Activated naive CD4-positive, alpha-beta T cell treated with anti-CD3 and anti-CD28 coated beads for 36 hours (primary cell): ENCODE results near the gene ITGA11. TPM values are rescaled to one million over a fixed set of nuclear protein-coding genes. Genes with fewer than 3 reads are reported as not detected.

Experiments
- CTCF ChIA-PET: fragments of 350-600 bp; sonication (Branson Sonifier 250); formaldehyde crosslinking; loops from one replicate; lab custom pipeline; 2021; ENCODE audit warnings: antibody characterized with exemption; lab: Charles Lee
- DNase-seq: peaks from one replicate; pipeline ENCODE4 v3.0.0-alpha.2; 2020
- H3K27ac Mint-ChIP-seq: one replicate; pipeline ENCODE4 v1.8.0; 2021; ENCODE audit warnings: mild to moderate bottlenecking, mixed read lengths
- H3K27me3 Mint-ChIP-seq: one replicate; pipeline ENCODE4 v1.8.0; 2021; ENCODE audit warnings: low read depth, mixed read lengths
- H3K36me3 Mint-ChIP-seq: one replicate; pipeline ENCODE4 v1.8.0; 2021; ENCODE audit warnings: low read depth, mixed read lengths
- H3K4me1 Mint-ChIP-seq: one replicate; pipeline ENCODE4 v1.8.0; 2021; ENCODE audit warnings: low read depth, mixed read lengths
- H3K4me3 Mint-ChIP-seq: one replicate; pipeline ENCODE4 v1.8.0; 2021; ENCODE audit warnings: mild to moderate bottlenecking, moderate library complexity, mixed read lengths
- H3K9me3 Mint-ChIP-seq: one replicate; pipeline ENCODE4 v1.8.0; 2021; ENCODE audit warnings: mixed read lengths
- intact Hi-C: fragments of 100-400 bp; cut with micrococcal nuclease; formaldehyde crosslinking; loops from one replicate; pipeline ENCODE4 v1.15.1; 2023
- total RNA-seq, 2 experiments: library from RNA; stranded (reverse); gene quantifications; one replicate each; pipeline ENCODE4 v1.2.3, GENCODE V29; 2021

ITGA11 gene
- total RNA-seq, 2 experiments from 2014 or later: 0.02 to 0.12 TPM

GRCh38 chr15:68298336-68298735 lies 133.6 kb downstream of the ITGA11 start:
- Mint-ChIP-seq H3K36me3 (peaks cover 7% of the 10 kb centered on the region), H3K4me1 (peaks cover 28% of the 10 kb centered on the region), H3K27me3 (no peaks in the 10 kb centered on the region), H3K4me3 (peak overlapping the region; percentile 64), H3K27ac (no peak overlapping the region), H3K9me3 (no peaks in the 10 kb centered on the region)
- DNase-seq: no peak
- CTCF ChIA-PET: interaction anchor here (0.7 to 3.1 kb wide), 5 partner anchors 9 to 530 kb away, joined by 3 to 16 read pairs (median 5); no protein-coding TSS in a partner anchor
- intact Hi-C loops: loop anchor here (2.0 kb wide), 1 partner anchor 46 kb away; no protein-coding TSS in a partner anchor

GRCh38 chr15:68295014-68295805 lies 136.8 kb downstream of the ITGA11 start:
- H3K4me1 Mint-ChIP-seq: peaks cover 48% of the 10 kb centered on the region

GRCh38 chr15:68292967-68293366 lies 139.0 kb downstream of the ITGA11 start:
- intact Hi-C loops: loop anchor here (2.0 kb wide), 1 partner anchor 16 kb away; the partner anchor contains the start of gene FEM1B
- Mint-ChIP-seq H3K27ac (no peak overlapping the region), H3K9me3 (no peaks in the 10 kb centered on the region), H3K4me3 (no peak overlapping the region), H3K27me3 (no peaks in the 10 kb centered on the region), H3K4me1 (peaks cover 45% of the 10 kb centered on the region), H3K36me3 (peaks cover 17% of the 10 kb centered on the region)
- no peak for DNase-seq
- CTCF ChIA-PET: interaction anchor here (1.4 to 6.1 kb wide), 3 partner anchors 13 to 40 kb away, joined by 4 to 22 read pairs (median 5); no protein-coding TSS in a partner anchor

More at GRCh38 chr15:68295014-68295805, 136.8 kb downstream of the ITGA11 start:
- CTCF ChIA-PET: interaction anchor here (1.5 to 6.1 kb wide), 3 partner anchors 12 to 42 kb away, joined by 6 to 22 read pairs (median 11); no protein-coding TSS in a partner anchor
- Mint-ChIP-seq H3K4me3 (no peak overlapping the region), H3K9me3 (no peaks in the 10 kb centered on the region), H3K27me3 (no peaks in the 10 kb centered on the region), H3K36me3 (peaks cover 13% of the 10 kb centered on the region), H3K27ac (no peak overlapping the region)
- intact Hi-C loops: no loop called here
- no peak for DNase-seq

- peaks cover 47% of the 10 kb centered on the region for H3K4me1 Mint-ChIP-seq
- DNase-seq: no peak
- no peak overlapping the region for H3K4me3 Mint-ChIP-seq
- H3K36me3 Mint-ChIP-seq: peaks cover 17% of the 10 kb centered on the region
- CTCF ChIA-PET: interaction anchor here (1.4 to 6.1 kb wide), 3 partner anchors 12 to 39 kb away, joined by 4 to 22 read pairs (median 5); no protein-coding TSS in a partner anchor
- H3K27ac Mint-ChIP-seq: peak overlapping the region; percentile 38
- H3K27me3 Mint-ChIP-seq: no peaks in the 10 kb centered on the region
- intact Hi-C loops: loop anchor here (2.0 kb wide), 1 partner anchor 15 kb away; the partner anchor contains the start of gene FEM1B
- no peaks in the 10 kb centered on the region for H3K9me3 Mint-ChIP-seq
These were observed 139.7 kb downstream of the ITGA11 start for GRCh38 chr15:68292157-68292781.

GRCh38 chr15:68290715-68291114 lies 141.2 kb downstream of the ITGA11 start:
- CTCF ChIA-PET: interaction anchor here (1.3 to 6.1 kb wide), 3 partner anchors 10 to 38 kb away, joined by 4 to 22 read pairs (median 15); no protein-coding TSS in a partner anchor
- Mint-ChIP-seq H3K36me3 (peaks cover 20% of the 10 kb centered on the region), H3K27ac (no peak overlapping the region), H3K4me1 (peaks cover 59% of the 10 kb centered on the region), H3K4me3 (no peak overlapping the region), H3K27me3 (no peaks in the 10 kb centered on the region), H3K9me3 (no peaks in the 10 kb centered on the region)
- no peak for DNase-seq
- intact Hi-C loops: no loop called here

GRCh38 chr15:68289621-68290352 lies 142.2 kb downstream of the ITGA11 start:
- Mint-ChIP-seq H3K9me3 (no peaks in the 10 kb centered on the region), H3K4me1 (peaks cover 68% of the 10 kb centered on the region), H3K27me3 (no peaks in the 10 kb centered on the region), H3K4me3 (no peak overlapping the region), H3K27ac (no peak overlapping the region), H3K36me3 (peaks cover 25% of the 10 kb centered on the region)
- CTCF ChIA-PET: interaction anchor here (2.6 to 6.1 kb wide), 2 partner anchors 9 to 16 kb away, joined by 15 to 22 read pairs; no protein-coding TSS in a partner anchor
- intact Hi-C loops: no loop called here
- DNase-seq: no peak

- peaks cover 73% of the 10 kb centered on the region for H3K4me1 Mint-ChIP-seq
- intact Hi-C loops: no loop called here
- H3K4me3 Mint-ChIP-seq: no peak overlapping the region
- H3K27me3 Mint-ChIP-seq: no peaks in the 10 kb centered on the region
- H3K36me3 Mint-ChIP-seq: peaks cover 28% of the 10 kb centered on the region
- H3K27ac Mint-ChIP-seq: no peak overlapping the region
- DNase-seq: no peak
- CTCF ChIA-PET: interaction anchor here (1.1 to 6.1 kb wide), 3 partner anchors 9 to 36 kb away, joined by 3 to 22 read pairs (median 15); no protein-coding TSS in a partner anchor
- no peaks in the 10 kb centered on the region for H3K9me3 Mint-ChIP-seq
These were observed 142.9 kb downstream of the ITGA11 start for GRCh38 chr15:68289057-68289456.

GRCh38 chr15:68286256-68286655 lies 145.7 kb downstream of the ITGA11 start:
- intact Hi-C loops: no loop called here
- Mint-ChIP-seq H3K4me1 (peaks cover 69% of the 10 kb centered on the region), H3K4me3 (no peak overlapping the region), H3K27me3 (no peaks in the 10 kb centered on the region), H3K36me3 (peaks cover 25% of the 10 kb centered on the region), H3K27ac (no peak overlapping the region), H3K9me3 (no peaks in the 10 kb centered on the region)
- no peak for DNase-seq
- CTCF ChIA-PET: interaction anchor here (0.7 kb wide), 1 partner anchor 120 kb away, joined by 3 read pairs; no protein-coding TSS in a partner anchor

- no peak for DNase-seq
- no peaks in the 10 kb centered on the region for H3K27me3 Mint-ChIP-seq
- CTCF ChIA-PET: interaction anchor here (0.7 kb wide), 1 partner anchor 121 kb away, joined by 3 read pairs; no protein-coding TSS in a partner anchor
- no peaks in the 10 kb centered on the region for H3K9me3 Mint-ChIP-seq
- no peak overlapping the region for H3K4me3 Mint-ChIP-seq
- intact Hi-C loops: no loop called here
- H3K27ac Mint-ChIP-seq: no peak overlapping the region
- peaks cover 23% of the 10 kb centered on the region for H3K36me3 Mint-ChIP-seq
- peaks cover 69% of the 10 kb centered on the region for H3K4me1 Mint-ChIP-seq
These were observed 146.5 kb downstream of the ITGA11 start for GRCh38 chr15:68285259-68285980.

- no peak overlapping the region for H3K27ac Mint-ChIP-seq
- peaks cover 23% of the 10 kb centered on the region for H3K36me3 Mint-ChIP-seq
- peaks cover 73% of the 10 kb centered on the region for H3K4me1 Mint-ChIP-seq
- H3K27me3 Mint-ChIP-seq: no peaks in the 10 kb centered on the region
- no peaks in the 10 kb centered on the region for H3K9me3 Mint-ChIP-seq
- no peak overlapping the region for H3K4me3 Mint-ChIP-seq
- DNase-seq: no peak
- CTCF ChIA-PET: interaction anchor here (0.6 kb wide), 1 partner anchor 96 kb away, joined by 3 read pairs; no protein-coding TSS in a partner anchor
- intact Hi-C loops: no loop called here
These were observed 147.2 kb downstream of the ITGA11 start for GRCh38 chr15:68284616-68285258.

- Mint-ChIP-seq H3K4me1 (peaks cover 74% of the 10 kb centered on the region), H3K4me3 (no peak overlapping the region), H3K27me3 (no peaks in the 10 kb centered on the region), H3K36me3 (peaks cover 24% of the 10 kb centered on the region), H3K27ac (no peak overlapping the region), H3K9me3 (no peaks in the 10 kb centered on the region)
- intact Hi-C loops: no loop called here
- DNase-seq: no peak
- CTCF ChIA-PET: no interaction called here
These were observed 148.6 kb downstream of the ITGA11 start for GRCh38 chr15:68283401-68283800.
